HG02852 (cell line): Measurements from ENCODE around the gene EDAR.

Experiments used
- ATAC-seq: cut with Tn5 transposase; IDR thresholded peaks from one replicate; pipeline ENCODE4 v1.9.1; 2021; ENCODE audit warnings: mild to moderate bottlenecking, moderate library complexity; ENCODE audit not compliant: unreplicated experiment

EDAR gene

GRCh38 chr2:108988796-108989713, at the start of gene EDAR:
EDAR (minus strand) TSS chr2:108989220; CDS start chr2:108931014, 58,206 bp downstream.
- ATAC-seq, result no peak

GRCh38 chr2:109033171-109033570, 44.2 kb upstream of the EDAR start:
- ATAC-seq, result no peak

GRCh38 chr2:109032229-109032820, 43.3 kb upstream of the EDAR start:
- no peak for ATAC-seq

GRCh38 chr2:109031476-109032228, 42.6 kb upstream of the EDAR start:
- ATAC-seq, result peak; percentile 52

- no peak for ATAC-seq
These were observed 42.0 kb upstream of the EDAR start for GRCh38 chr2:109030870-109031475.

GRCh38 chr2:109029490-109030201, 40.6 kb upstream of the EDAR start:
- no peak for ATAC-seq

- no peak for ATAC-seq
These were observed 39.9 kb upstream of the EDAR start for GRCh38 chr2:109028738-109029489.

- no peak for ATAC-seq
These were observed 39.3 kb upstream of the EDAR start for GRCh38 chr2:109028277-109028676.

- no peak for ATAC-seq
These were observed 38.7 kb upstream of the EDAR start for GRCh38 chr2:109027702-109028101.

- no peak for ATAC-seq
These were observed 35.5 kb upstream of the EDAR start for GRCh38 chr2:109024477-109024876.

- no peak for ATAC-seq
These were observed 32.9 kb upstream of the EDAR start for GRCh38 chr2:109021895-109022300.

- ATAC-seq, result no peak
These were observed 31.2 kb upstream of the EDAR start for GRCh38 chr2:109020217-109020637.

GRCh38 chr2:109018452-109018851, 29.4 kb upstream of the EDAR start:
- ATAC-seq, result no peak

GRCh38 chr2:109017017-109017416, 28.0 kb upstream of the EDAR start:
- no peak for ATAC-seq

- ATAC-seq, result no peak
These were observed 27.4 kb upstream of the EDAR start for GRCh38 chr2:109016376-109016775.

- ATAC-seq, result no peak
These were observed 25.5 kb upstream of the EDAR start for GRCh38 chr2:109014476-109014875.

- ATAC-seq, result no peak
These were observed 24.0 kb upstream of the EDAR start for GRCh38 chr2:109013051-109013450.

- no peak for ATAC-seq
These were observed 21.0 kb upstream of the EDAR start for GRCh38 chr2:109009920-109010610.

GRCh38 chr2:109006971-109007370, 18.0 kb upstream of the EDAR start:
- no peak for ATAC-seq
